Mesenchymal stem cell (in vitro differentiated cells and primary cell): ENCODE measurements around the gene PLK3.

ENCODE experiments used
- DNase-seq: peaks from one replicate; pipeline ENCODE4 v3.0.0-alpha.2; 2013
- H2AFZ ChIP-seq: one replicate; pipeline ENCODE4 v1.6.1; 2013; ENCODE audit warnings: low read depth, mild to moderate bottlenecking, control low read depth, inconsistent platforms, low read length, moderate library complexity
- H2AK5ac ChIP-seq: 2 replicates; pipeline ENCODE4 v1.6.1; 2013; ENCODE audit warnings: low read length, moderate library complexity, mild to moderate bottlenecking, inconsistent platforms; ENCODE audit not compliant: severe bottlenecking
- H2BK120ac ChIP-seq: one replicate; pipeline ENCODE4 v1.6.1; 2013; ENCODE audit warnings: low read depth, mild to moderate bottlenecking, inconsistent platforms, low read length, moderate library complexity
- H2BK12ac ChIP-seq, 2 experiments: one replicate each; pipeline ENCODE4 v1.6.1; 2013; ENCODE audit warnings: inconsistent platforms in 2 of 2, low read length in 2 of 2, mild to moderate bottlenecking in 2 of 2, moderate library complexity in 2 of 2, control low read depth in 1 of 2
- H2BK15ac ChIP-seq: one replicate; pipeline ENCODE4 v1.6.1; 2013; ENCODE audit warnings: mild to moderate bottlenecking, low read depth, inconsistent platforms; ENCODE audit not compliant: poor library complexity, severe bottlenecking
- H2BK5ac ChIP-seq: 2 replicates; pipeline ENCODE4 v1.6.1; 2013; ENCODE audit warnings: low read depth, mild to moderate bottlenecking, low read length, control low read depth, inconsistent platforms; ENCODE audit not compliant: poor library complexity, severe bottlenecking
- H3K14ac ChIP-seq, 2 experiments: one replicate each; pipeline ENCODE4 v1.6.1; 2013; ENCODE audit warnings: inconsistent platforms in 2 of 2, low read length in 2 of 2, control low read depth in 1 of 2, mild to moderate bottlenecking in 1 of 2, moderate library complexity in 1 of 2
- H3K18ac ChIP-seq, 2 experiments: one replicate each; pipeline ENCODE4 v1.6.1; 2013; ENCODE audit warnings: inconsistent platforms in 2 of 2, low read length in 2 of 2, control low read depth in 1 of 2, low read depth in 1 of 2, mild to moderate bottlenecking in 1 of 2
- H3K23ac ChIP-seq, 2 experiments: one replicate each; pipeline ENCODE4 v1.6.1; 2013; ENCODE audit warnings: inconsistent platforms in 2 of 2, low read length in 2 of 2, mild to moderate bottlenecking in 2 of 2, moderate library complexity in 2 of 2, control low read depth in 1 of 2
- H3K27ac ChIP-seq: 2 replicates; pipeline ENCODE4 v1.5.1; 2013; ENCODE audit warnings: mild to moderate bottlenecking, moderate library complexity, low read length, control low read depth, inconsistent platforms; ENCODE audit not compliant: poor library complexity, severe bottlenecking
- H3K27me3 ChIP-seq, 2 experiments: 2 replicates each; pipeline versions ENCODE4 v1.6.1 to v1.7.0; 2013; ENCODE audit warnings: low read length in 2 of 2, mild to moderate bottlenecking in 2 of 2, moderate library complexity in 2 of 2, control low read depth in 1 of 2, inconsistent platforms in 1 of 2; ENCODE audit not compliant: control insufficient read depth in 1 of 2, insufficient read depth in 1 of 2
- H3K36me3 ChIP-seq, 2 experiments: 2 replicates each; pipeline versions ENCODE4 v1.6.1 to v1.7.0; 2013; ENCODE audit warnings: low read length in 2 of 2, control low read depth in 1 of 2, inconsistent platforms in 1 of 2, low read depth in 1 of 2, mild to moderate bottlenecking in 1 of 2; ENCODE audit not compliant: insufficient read depth in 2 of 2, control insufficient read depth in 1 of 2
- H3K4ac ChIP-seq, 2 experiments: one replicate each; pipeline ENCODE4 v1.6.1; 2013; ENCODE audit warnings: inconsistent platforms in 2 of 2, low read length in 2 of 2, mild to moderate bottlenecking in 2 of 2, moderate library complexity in 2 of 2, control low read depth in 1 of 2, low read depth in 1 of 2
- H3K4me1 ChIP-seq: 2 replicates; pipeline ENCODE4 v1.6.1; 2013; ENCODE audit warnings: low read depth, low read length, control low read depth; ENCODE audit not compliant: control insufficient read depth, insufficient read depth
- H3K4me2 ChIP-seq: 2 replicates; pipeline ENCODE4 v1.6.1; 2013; ENCODE audit warnings: low read length, mild to moderate bottlenecking, inconsistent platforms; ENCODE audit not compliant: poor library complexity, severe bottlenecking
- H3K4me3 ChIP-seq, 2 experiments: 2 replicates each; pipeline versions ENCODE4 v1.5.1 to v1.7.0; 2013; ENCODE audit warnings: low read length in 2 of 2, mild to moderate bottlenecking in 2 of 2, control low read depth in 1 of 2, low read depth in 1 of 2; ENCODE audit not compliant: insufficient read depth in 1 of 2
- H3K79me1 ChIP-seq: replicated peaks from 2 replicates; pipeline ENCODE4 v1.6.1; 2013; ENCODE audit warnings: mild to moderate bottlenecking, control low read depth, low read length, inconsistent platforms; ENCODE audit not compliant: poor library complexity, severe bottlenecking
- H3K9ac ChIP-seq: 2 replicates; pipeline ENCODE4 v1.7.0; 2013; ENCODE audit warnings: mild to moderate bottlenecking, low read length, moderate library complexity
- H3K9me3 ChIP-seq: 2 replicates; pipeline ENCODE4 v1.7.0; 2013; ENCODE audit warnings: mild to moderate bottlenecking, low read length; ENCODE audit not compliant: control insufficient read depth
- H4K8ac ChIP-seq: one replicate; pipeline ENCODE4 v1.6.1; 2013; ENCODE audit warnings: inconsistent platforms, mild to moderate bottlenecking, low read length, moderate library complexity
- H4K91ac ChIP-seq: one replicate; pipeline ENCODE4 v1.6.1; 2013; ENCODE audit warnings: mild to moderate bottlenecking, low read length, inconsistent platforms
- WGBS: methylation state at CpG from one replicate; pipeline ENCODE4 v1.1.7; 2013; ENCODE audit warnings: mixed read lengths; 5-methylcytosine and 5-hydroxymethylcytosine counted together

Gene PLK3

DNA sequence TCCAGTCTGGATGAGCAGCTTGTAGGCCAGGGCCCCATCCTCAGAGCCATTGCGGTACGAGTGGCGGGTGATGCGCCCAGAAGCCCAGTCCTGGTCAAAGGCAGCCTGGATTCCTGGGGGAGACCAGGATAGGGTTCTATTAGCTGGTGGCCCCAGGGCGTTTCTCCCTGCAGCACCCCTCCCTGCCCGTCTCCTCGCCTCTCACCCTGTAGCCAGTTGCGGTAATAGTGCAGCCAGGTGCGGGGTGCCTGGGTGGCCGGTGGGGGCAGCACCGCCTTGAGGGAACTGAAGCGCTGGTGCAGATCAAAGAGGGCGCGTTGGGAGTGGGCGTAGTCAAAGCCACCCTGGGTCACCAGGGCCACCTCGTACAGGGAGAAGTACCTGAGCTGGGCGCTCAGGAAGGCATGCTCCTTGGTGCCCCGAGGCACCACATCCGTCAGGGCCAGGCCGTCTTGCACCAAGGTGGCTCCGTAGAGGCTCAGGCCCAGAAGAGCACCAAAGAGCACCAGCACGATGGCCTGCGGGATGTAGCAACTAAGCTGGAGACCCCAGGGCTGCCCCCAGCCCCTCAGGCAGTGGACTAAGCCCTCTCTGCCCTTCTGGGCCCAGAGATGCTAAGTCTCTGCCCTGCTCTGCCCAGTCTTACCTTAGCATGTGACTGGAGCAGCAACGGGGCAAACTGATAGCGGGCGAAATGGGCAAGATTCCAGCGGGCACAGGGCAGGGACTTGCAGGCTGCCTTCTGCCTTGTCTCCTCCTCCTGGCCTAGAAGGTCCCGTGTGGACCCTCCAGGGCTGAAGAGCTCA, 27.2 kb downstream of the PLK3 start:
- Histone ChIP-seq H2BK15ac (no peak overlapping the region), H3K14ac (no peak overlapping the region), H2BK120ac (no peak overlapping the region), H3K4me2 (no peak overlapping the region), H3K9me3 (no peaks in the 10 kb centered on the region), H3K9ac (peak overlapping the region; percentile 74), H3K23ac (no peak overlapping the region), H3K27me3 (no peaks in the 10 kb centered on the region), H2BK12ac (no peak overlapping the region), H3K36me3 (peaks cover 0 to 3% of the 10 kb centered on the region in 2 experiments), H3K79me1 (no peaks in the 10 kb centered on the region), H3K18ac (no peak overlapping the region), H3K4me1 (peaks cover 6% of the 10 kb centered on the region), H4K91ac (peak overlapping the region; percentile 16), H2AFZ (no peak overlapping the region), H3K4ac (no peak overlapping the region), H2AK5ac (no peak overlapping the region), H3K4me3 (no peak overlapping the region), H3K27ac (no peak overlapping the region), H2BK5ac (no peak overlapping the region), H4K8ac (no peak overlapping the region)
- 95% methylated on average over 28 of the region's 28 CpGs for WGBS
- DNase-seq = no peak

DNA sequence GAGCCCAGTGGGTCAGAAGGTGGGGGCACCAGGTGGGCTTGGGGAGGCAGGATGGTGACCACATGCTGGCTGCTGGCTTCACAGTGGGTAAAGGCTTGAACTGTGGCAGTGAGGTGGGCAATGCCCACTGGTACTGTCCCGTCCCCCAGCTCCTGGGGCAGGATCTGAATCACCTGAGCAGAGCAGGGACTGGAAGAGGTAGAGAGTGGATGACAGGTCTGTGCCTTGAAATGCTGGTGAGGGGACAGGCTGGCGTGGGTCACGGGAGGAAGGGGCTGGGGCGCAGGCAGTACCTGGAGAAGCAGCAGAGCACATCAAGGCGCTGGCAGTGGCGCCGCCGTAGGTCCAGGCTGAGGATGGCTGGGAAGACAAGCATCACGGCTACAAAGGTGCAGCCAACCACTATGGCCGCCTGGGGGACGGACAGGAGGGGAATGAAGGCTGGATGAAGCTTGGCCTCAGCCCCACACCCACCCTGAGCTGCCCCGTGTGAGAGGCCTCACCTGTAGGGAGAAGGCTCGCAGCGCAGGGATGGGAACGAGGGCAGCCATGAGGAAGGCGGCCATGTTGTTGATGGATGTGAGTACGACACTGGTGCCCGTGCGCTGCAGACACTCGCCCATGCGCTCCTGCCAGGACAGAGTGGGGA, 27.9 kb downstream of the PLK3 start:
- Histone ChIP-seq H3K23ac (no peak overlapping the region), H2BK5ac (no peak overlapping the region), H3K4me1 (peaks cover 6% of the 10 kb centered on the region), H3K4me2 (no peak overlapping the region), H3K27ac (no peak overlapping the region), H3K14ac (no peak overlapping the region), H3K9me3 (no peaks in the 10 kb centered on the region), H3K18ac (no peak overlapping the region), H3K9ac (no peak overlapping the region), H2AFZ (no peak overlapping the region), H2AK5ac (no peak overlapping the region), H3K4ac (no peak overlapping the region), H2BK120ac (no peak overlapping the region), H4K8ac (no peak overlapping the region), H2BK15ac (no peak overlapping the region), H3K79me1 (no peaks in the 10 kb centered on the region), H3K36me3 (peaks cover 0 to under 1% of the 10 kb centered on the region in 2 experiments), H2BK12ac (no peak overlapping the region), H4K91ac (peak overlapping the region; percentile 16), H3K4me3 (no peak overlapping the region), H3K27me3 (no peaks in the 10 kb centered on the region)
- 97% methylated on average over 21 of the region's 21 CpGs for WGBS
- no peak for DNase-seq

DNA sequence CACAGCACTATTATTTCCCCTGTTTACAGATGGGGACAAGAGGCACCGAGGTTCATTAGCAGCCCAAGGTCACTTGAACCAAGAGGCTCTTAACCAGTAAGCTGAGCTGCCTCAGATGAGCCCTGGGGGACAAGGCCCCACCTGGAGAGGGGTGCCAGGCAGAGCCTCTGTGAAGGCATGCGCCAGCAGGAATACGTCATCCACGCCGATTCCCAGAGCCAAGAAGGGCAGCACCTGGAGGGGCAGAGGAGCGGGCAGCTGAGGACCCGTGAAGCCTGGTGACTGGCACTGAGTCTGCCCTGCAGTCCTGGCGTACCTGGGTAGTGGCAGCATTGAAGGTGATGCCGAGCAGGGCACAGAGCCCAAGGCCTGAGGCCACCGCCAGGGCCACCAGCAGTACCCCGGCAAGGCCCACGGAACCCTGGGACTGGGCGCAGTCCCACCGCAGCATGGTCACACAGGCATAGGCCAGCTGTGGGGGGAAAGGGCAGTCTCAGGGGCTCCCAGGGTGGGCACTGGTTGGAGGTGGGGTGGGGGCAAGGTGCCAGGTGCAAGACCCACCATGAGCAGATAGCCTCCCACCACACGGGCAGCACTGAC, 28.8 kb downstream of the PLK3 start:
- H2AK5ac ChIP-seq = no peak overlapping the region
- H3K14ac ChIP-seq = no peak overlapping the region
- H2BK120ac ChIP-seq = no peak overlapping the region
- H4K8ac ChIP-seq = no peak overlapping the region
- H2BK15ac ChIP-seq = no peak overlapping the region
- DNase-seq = no peak
- WGBS = 94% methylated on average over 15 of the region's 15 CpGs
- no peak overlapping the region for H3K4me3 ChIP-seq
- no peaks in the 10 kb centered on the region for H3K36me3 ChIP-seq
- no peaks in the 10 kb centered on the region for H3K79me1 ChIP-seq
- no peak overlapping the region for H2BK12ac ChIP-seq
- no peak overlapping the region for H3K9ac ChIP-seq
- H2BK5ac ChIP-seq = no peak overlapping the region
- H3K23ac ChIP-seq = no peak overlapping the region
- H4K91ac ChIP-seq = no peak overlapping the region
- H3K9me3 ChIP-seq = no peaks in the 10 kb centered on the region
- no peak overlapping the region for H2AFZ ChIP-seq
- peaks cover 6% of the 10 kb centered on the region for H3K4me1 ChIP-seq
- no peaks in the 10 kb centered on the region for H3K27me3 ChIP-seq
- H3K18ac ChIP-seq = no peak overlapping the region
- no peak overlapping the region for H3K4me2 ChIP-seq
- no peak overlapping the region for H3K4ac ChIP-seq
- H3K27ac ChIP-seq = no peak overlapping the region
